Measurements from ENCODE around the gene AGPAT3.

Gene AGPAT3

GRCh38 chr21:43983860-43984420, 118.9 kb downstream of the AGPAT3 start:
- H3K27ac ChIP-seq: no peak overlapping the region
- no peak for TF ChIP-seq ZFX (IDR thresholded peaks at IDR 0.05; ENCODE audit: borderline replicate concordance)
- TF ChIP-seq, protein P1, sequence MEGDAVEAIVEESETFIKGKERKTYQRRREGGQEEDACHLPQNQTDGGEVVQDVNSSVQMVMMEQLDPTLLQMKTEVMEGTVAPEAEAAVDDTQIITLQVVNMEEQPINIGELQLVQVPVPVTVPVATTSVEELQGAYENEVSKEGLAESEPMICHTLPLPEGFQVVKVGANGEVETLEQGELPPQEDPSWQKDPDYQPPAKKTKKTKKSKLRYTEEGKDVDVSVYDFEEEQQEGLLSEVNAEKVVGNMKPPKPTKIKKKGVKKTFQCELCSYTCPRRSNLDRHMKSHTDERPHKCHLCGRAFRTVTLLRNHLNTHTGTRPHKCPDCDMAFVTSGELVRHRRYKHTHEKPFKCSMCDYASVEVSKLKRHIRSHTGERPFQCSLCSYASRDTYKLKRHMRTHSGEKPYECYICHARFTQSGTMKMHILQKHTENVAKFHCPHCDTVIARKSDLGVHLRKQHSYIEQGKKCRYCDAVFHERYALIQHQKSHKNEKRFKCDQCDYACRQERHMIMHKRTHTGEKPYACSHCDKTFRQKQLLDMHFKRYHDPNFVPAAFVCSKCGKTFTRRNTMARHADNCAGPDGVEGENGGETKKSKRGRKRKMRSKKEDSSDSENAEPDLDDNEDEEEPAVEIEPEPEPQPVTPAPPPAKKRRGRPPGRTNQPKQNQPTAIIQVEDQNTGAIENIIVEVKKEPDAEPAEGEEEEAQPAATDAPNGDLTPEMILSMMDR (IDR thresholded peaks at IDR 0.05): no peak

GRCh38 chr21:43984905-43985689, 120.1 kb downstream of the AGPAT3 start:
- TF ChIP-seq ZFX (IDR thresholded peaks at IDR 0.05; ENCODE audit: borderline replicate concordance): no peak
- TF ChIP-seq, protein P1 (IDR thresholded peaks at IDR 0.05): no peak
- H3K27ac ChIP-seq: no peak overlapping the region

DNA sequence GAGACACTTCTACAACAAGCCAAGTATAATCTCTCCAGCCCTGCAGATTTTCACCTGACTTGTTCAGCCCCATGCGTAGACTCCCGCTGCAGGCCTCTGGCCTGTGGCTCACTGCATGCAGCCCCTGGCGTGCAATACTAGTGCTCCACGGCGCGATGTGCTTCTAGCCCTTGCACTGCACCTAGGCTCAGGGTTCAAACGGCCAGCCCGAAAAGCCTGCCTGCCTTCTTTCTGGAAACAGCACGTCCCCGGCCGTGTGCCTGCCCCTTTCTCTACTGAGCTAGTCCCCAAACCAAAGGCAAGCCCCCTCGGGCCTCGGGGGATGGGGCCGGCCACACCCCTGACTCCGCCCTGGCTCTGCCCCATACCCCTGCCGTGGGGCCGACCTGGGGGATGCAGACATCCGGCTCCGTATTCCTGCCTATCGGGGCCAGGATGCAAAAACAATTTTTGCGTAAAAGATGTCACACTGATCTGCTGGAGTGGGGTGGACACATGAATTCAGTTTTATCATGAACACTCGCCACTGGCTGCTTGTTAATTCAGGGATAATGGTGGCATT, 120.7 kb downstream of the AGPAT3 start:
- H3K27ac ChIP-seq: no peak overlapping the region
- TF ChIP-seq, protein P1 (IDR thresholded peaks at IDR 0.05): no peak
- TF ChIP-seq ZFX (IDR thresholded peaks at IDR 0.05; ENCODE audit: borderline replicate concordance): no peak

GRCh38 chr21:43986544-43987451, 121.8 kb downstream of the AGPAT3 start:
- TF ChIP-seq, protein P1 (IDR thresholded peaks at IDR 0.05): no peak
- no peak for TF ChIP-seq ZFX (IDR thresholded peaks at IDR 0.05; ENCODE audit: borderline replicate concordance)
- no peak overlapping the region for H3K27ac ChIP-seq

DNA sequence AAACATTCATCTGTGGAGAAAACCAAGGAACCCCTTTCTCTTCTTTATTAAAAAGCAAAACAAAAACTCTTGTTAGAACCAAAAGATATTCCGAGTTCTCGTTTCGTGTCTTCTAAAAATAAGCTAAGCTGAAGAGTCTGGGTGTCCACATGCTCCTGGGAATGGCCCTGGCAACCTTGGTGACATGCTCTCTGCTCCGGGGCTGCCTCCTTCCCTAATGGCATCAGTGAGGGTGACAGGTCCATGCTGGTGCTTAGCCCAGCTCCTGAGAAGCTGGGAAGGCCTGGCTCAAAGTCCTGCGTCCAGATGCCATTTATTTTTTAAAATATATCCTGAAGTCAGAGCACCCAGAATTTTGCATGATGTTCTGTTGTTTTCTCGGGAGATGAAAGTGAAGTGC, 122.5 kb downstream of the AGPAT3 start:
- TF ChIP-seq ZFX (IDR thresholded peaks at IDR 0.05; ENCODE audit: borderline replicate concordance): no peak
- no peak overlapping the region for H3K27ac ChIP-seq

DNA sequence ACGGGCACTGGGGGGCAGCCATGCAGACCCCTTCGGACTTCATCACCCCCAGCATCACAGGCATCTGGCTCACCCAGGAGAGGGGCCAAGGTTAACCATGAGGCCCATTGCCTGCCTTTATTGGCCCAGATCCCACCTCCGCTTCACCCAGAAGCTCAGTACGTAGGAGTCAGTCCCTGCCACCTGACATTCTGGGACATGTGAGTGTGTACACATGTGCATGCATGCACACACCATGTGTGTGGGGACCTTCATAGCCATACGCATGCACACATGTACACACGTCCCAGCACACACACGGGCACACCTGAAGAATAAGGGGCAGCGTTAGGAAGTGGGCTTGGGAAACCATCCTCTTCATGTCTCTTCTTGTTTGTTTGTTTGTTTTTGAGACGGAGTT, 123.0 kb downstream of the AGPAT3 start:
- TF ChIP-seq, protein P1 (IDR thresholded peaks at IDR 0.05): no peak
- TF ChIP-seq ZFX (IDR thresholded peaks at IDR 0.05; ENCODE audit: borderline replicate concordance): no peak

DNA sequence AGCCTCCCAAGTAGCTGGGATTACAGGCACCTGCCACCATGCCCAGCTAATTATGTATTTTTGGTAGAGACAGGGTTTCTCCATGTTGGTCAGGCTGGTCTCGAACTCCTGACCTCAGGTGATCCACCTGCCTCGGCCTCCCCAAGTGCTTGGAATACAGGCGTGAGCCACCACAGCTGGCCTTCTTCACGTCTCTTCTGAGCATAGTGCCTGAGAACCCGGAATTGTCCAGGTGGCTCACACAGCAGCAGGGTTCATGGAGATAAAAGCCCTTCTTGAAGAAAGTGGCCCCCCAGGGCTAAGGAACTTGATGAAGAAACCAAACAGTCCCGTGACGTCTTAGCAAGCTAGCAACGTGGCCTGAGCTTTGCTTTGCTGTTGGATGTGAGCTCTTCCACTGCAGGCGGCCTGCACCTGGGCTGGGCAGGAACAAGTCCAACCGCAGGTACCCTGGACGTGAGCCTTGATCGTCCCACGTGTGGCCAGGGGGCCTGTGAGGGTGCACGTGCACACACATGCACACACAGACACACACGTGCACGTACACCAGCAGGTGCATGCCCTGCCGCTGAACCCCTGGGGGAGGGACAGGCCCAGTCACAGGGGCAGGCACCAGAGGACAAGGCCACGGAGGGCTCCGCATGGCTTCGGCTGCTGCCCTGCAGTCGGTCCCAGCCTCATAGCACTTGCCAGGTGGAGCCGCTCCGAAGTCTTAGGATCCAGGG, 123.6 kb downstream of the AGPAT3 start:
- TF ChIP-seq, protein P1 (IDR thresholded peaks at IDR 0.05): no peak
- TF ChIP-seq ZFX (IDR thresholded peaks at IDR 0.05; ENCODE audit: borderline replicate concordance): no peak
- no peak overlapping the region for H3K27ac ChIP-seq

More for the DNA sequence above, 123.0 kb downstream of the AGPAT3 start:
- no peak overlapping the region for H3K27ac ChIP-seq
